K562 (cell line): ENCODE data around the gene RANGAP1. TPM values are rescaled to one million over a fixed set of nuclear protein-coding genes. Genes with fewer than 3 reads are reported as not detected.

Source experiments
- ATAC-seq: fragments of 200-7000 bp; cut with Tn5 transposase; 3 replicates; pipeline ENCODE4 v1.9.1; 2020; ENCODE audit warnings: moderate library complexity
- BruUV-seq: library from RNA; stranded (reverse); fragments of 400-500 nt; replicated peaks from 2 replicates; lab custom pipeline; 2021; lab: Mats Ljungman, UMichigan
- CTCF ChIA-PET: fragments of 300-600 bp; formaldehyde crosslinking; extraction: SDS; loops from one replicate; lab custom pipeline; 2021; ENCODE audit warnings: low intra/inter-chr PET ratio; lab: Yijun Ruan, JAX
- POLR2A ChIA-PET: fragments of 300-600, 350-650 bp; sonication (Branson Sonifier 250); formaldehyde crosslinking; extraction: SDS; loops from one replicate; lab custom pipeline; 2021; ENCODE audit warnings: antibody characterized with exemption, inconsistent platforms; lab: Yijun Ruan, JAX
- DNase-seq, 4 experiments: peaks; one replicate each; pipeline versions ENCODE4 v3.0.0 to v3.0.0-alpha.2; 2011 to 2018; ENCODE audit warnings: low spot score in 3 of 4, mixed read lengths in 3 of 4; ENCODE audit errors: extremely low read depth in 1 of 4
- FAIRE-seq: peaks from 2 replicates; lab custom pipeline; 2011; peaks lifted over from hg19 to GRCh38; lab: Jason Lieb, UNC
- H2AFZ ChIP-seq: 2 replicates; pipeline ENCODE4 v1.6.0; 2011; ENCODE audit warnings: low read depth, low read length, control low read depth, inconsistent platforms
- H3K27ac ChIP-seq: fragments of 200-600 bp; 3 replicates; pipeline ENCODE4 v1.8.0; 2011; ENCODE audit warnings: low read depth, mild to moderate bottlenecking, control low read depth, inconsistent platforms, low read length, moderate library complexity, mixed read lengths; ENCODE audit errors: extremely low read depth
- H3K27me3 ChIP-seq, 2 experiments: fragments of 300-600 bp in 1 of 2; 2 replicates in 1 of 2; 3 replicates in 1 of 2; pipeline versions ENCODE4 v1.6.0 to v1.8.0; 2011; ENCODE audit warnings: inconsistent platforms in 2 of 2, low read length in 2 of 2, mild to moderate bottlenecking in 1 of 2, mixed read lengths in 1 of 2, moderate library complexity in 1 of 2; ENCODE audit not compliant: control insufficient read depth in 2 of 2, insufficient read depth in 2 of 2
- H3K36me3 ChIP-seq: fragments of 300-600 bp; 3 replicates; pipeline ENCODE4 v1.8.0; 2011; ENCODE audit warnings: mild to moderate bottlenecking, low read length, inconsistent platforms; ENCODE audit not compliant: control insufficient read depth, insufficient read depth
- H3K4me1 ChIP-seq, 2 experiments: fragments of 200-600 bp in 1 of 2; replicated peaks in 1 of 2; 2 replicates in 1 of 2; 3 replicates in 1 of 2; pipeline versions ENCODE4 v1.5.1 to v1.8.0; 2011; ENCODE audit warnings: inconsistent platforms in 2 of 2, low read length in 2 of 2, mild to moderate bottlenecking in 1 of 2, mixed read lengths in 1 of 2, moderate library complexity in 1 of 2; ENCODE audit not compliant: control insufficient read depth in 2 of 2, insufficient read depth in 2 of 2
- H3K4me2 ChIP-seq: 2 replicates; pipeline ENCODE4 v1.6.1; 2011; ENCODE audit warnings: low read length, control low read depth, inconsistent platforms, mixed read lengths; ENCODE audit not compliant: insufficient read depth
- H3K4me3 ChIP-seq: fragments of 200-600 bp; sonication (generic), shearing (Covaris generic); 2 replicates; pipeline ENCODE4 v1.5.1; 2016; ENCODE audit warnings: control low read depth, inconsistent platforms
- H3K79me2 ChIP-seq: fragments of 200-600 bp; 3 replicates; pipeline ENCODE4 v1.8.0; 2011; ENCODE audit warnings: low read length, inconsistent platforms; ENCODE audit not compliant: control insufficient read depth, insufficient read depth
- H3K9ac ChIP-seq, 2 experiments: 2 replicates each; pipeline versions ENCODE4 v1.6.0 to v1.6.1; 2011; ENCODE audit warnings: low read depth in 2 of 2, low read length in 2 of 2, control low read depth in 1 of 2, inconsistent platforms in 1 of 2, mild to moderate bottlenecking in 1 of 2, mixed read lengths in 1 of 2; ENCODE audit not compliant: insufficient read depth in 1 of 2
- H3K9me1 ChIP-seq: one replicate; pipeline ENCODE4 v1.6.0; 2011; ENCODE audit warnings: inconsistent platforms, mild to moderate bottlenecking, low read length, moderate library complexity; ENCODE audit not compliant: control insufficient read depth, insufficient read depth
- H3K9me3 ChIP-seq: replicated peaks from 2 replicates; pipeline ENCODE4 v1.5.1; 2011; ENCODE audit warnings: low read depth, low read length, inconsistent platforms; ENCODE audit not compliant: control insufficient read depth, insufficient read depth
- H4K20me1 ChIP-seq: replicated peaks from 2 replicates; pipeline ENCODE4 v1.6.1; 2011; ENCODE audit warnings: low read length, inconsistent platforms, mixed read lengths; ENCODE audit not compliant: control insufficient read depth, insufficient read depth
- EP400 ChIP-seq: fragments of 450-650 bp; IDR thresholded peaks from 2 replicates; pipeline ENCODE4 v1.6.1; 2017; ENCODE audit warnings: antibody characterized with exemption, mild to moderate bottlenecking, moderate library complexity
- HDGF ChIP-seq: fragments of 450-650 bp; IDR thresholded peaks from 2 replicates; pipeline ENCODE4 v1.6.1; 2016
- KLF13 ChIP-seq: fragments of 450-650 bp; IDR thresholded peaks from 2 replicates; pipeline ENCODE4 v1.6.1; 2016; ENCODE audit warnings: missing genetic modification characterization, low read depth, mild to moderate bottlenecking, missing compliant biosample characterization, moderate library complexity, borderline replicate concordance
- PCBP1 ChIP-seq: fragments of 200-400 bp; formaldehyde crosslinking; IDR thresholded peaks from 2 replicates; pipeline ENCODE4 v1.6.1; 2018; ENCODE audit warnings: mild to moderate bottlenecking, low read depth, low read length; ENCODE audit not compliant: poor library complexity, severe bottlenecking
- WGBS: fragments of 100-300 bp; shearing (Covaris generic); methylation state at CpG from one replicate; pipeline ENCODE4 v1.1.6; 2016; ENCODE audit warnings: low coverage, mixed read lengths; ENCODE audit not compliant: insufficient coverage; ENCODE audit errors: missing lambda C conversion rate; 5-methylcytosine and 5-hydroxymethylcytosine counted together
- in situ Hi-C: fragments of 300-500 bp; cut with MboI; formaldehyde crosslinking; loops from 4 replicates; pipeline ENCODE4 v1.15.0; 2018; ENCODE audit warnings: inconsistent platforms, mixed read lengths
- intact Hi-C: fragments of 100-400 bp; cut with micrococcal nuclease; formaldehyde crosslinking; loops from 2 replicates; pipeline ENCODE4 v1.14.2; 2022
- polyA plus RNA-seq, 8 experiments: library from polyadenylated mRNA; depleted of rRNA in 4 of 8; stranded (reverse) in 5 of 8; unstranded in 3 of 8; fragments of >200 nt; fragmentation: Nextera tagmentation in 2 of 8; fragmentation: Illumina TruSeq in 1 of 8; extraction: Ambion mirVana in 2 of 8; extraction: Trizol in 1 of 8; gene quantifications; 2 replicates each; pipeline versions ENCODE4 v1.2.1 to v1.2.3, GENCODE V29; 2011 to 2014; ENCODE audit warnings: inconsistent platforms in 1 of 8, missing spikeins in 1 of 8
- total RNA-seq, 7 experiments: library from RNA; depleted of rRNA in 6 of 7; stranded (reverse); fragments of >200 nt in 6 of 7; fragmentation: Illumina TruSeq in 2 of 7; extraction: Trizol in 2 of 7; gene quantifications; 2 replicates each; pipeline versions ENCODE4 v1.2.1 to v1.2.3, GENCODE V29; 2011 to 2021; ENCODE audit warnings: low replicate concordance in 1 of 7

RANGAP1 gene
- total and polyA plus RNA-seq, 9 of the 15 experiments (the other 6 are each of a cell fraction or from before 2014, with no cell fraction given) = 2.1 to 104 (median 50.6) TPM

DNA sequence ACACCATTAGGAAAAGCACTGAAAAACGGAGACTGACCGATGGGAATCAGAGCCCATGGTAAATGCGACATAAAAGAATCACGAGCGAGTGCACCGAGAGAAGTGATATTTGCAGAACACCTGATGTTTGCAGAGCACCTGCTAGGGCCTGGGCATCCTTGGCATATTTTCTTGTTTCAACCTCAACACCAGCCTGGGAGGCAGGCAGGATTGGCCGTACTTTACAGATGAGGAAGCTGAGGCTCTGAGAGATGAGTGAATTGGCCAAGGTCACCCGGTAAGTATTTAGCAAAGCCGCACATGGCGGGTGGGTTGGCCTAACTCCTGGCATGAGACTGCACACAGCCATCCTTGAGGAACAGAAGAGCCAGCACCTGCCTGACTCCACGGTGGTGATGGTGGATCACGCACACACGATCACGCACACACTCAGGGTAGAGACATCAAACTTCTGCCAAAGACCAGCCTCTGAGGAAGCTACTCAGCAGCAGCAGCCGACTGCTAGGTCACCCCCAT lies 23.7 kb downstream of the RANGAP1 start:
- POLR2A ChIA-PET = no interaction called here
- WGBS = 94% methylated on average over 12 of the region's 15 CpGs
- H3K4me2 ChIP-seq = no peak overlapping the region
- in situ Hi-C loops (no loop called here), intact Hi-C loops (no loop called here)
- no TSS peak for BruUV-seq
- H3K4me3 ChIP-seq = no peak overlapping the region
- H4K20me1 ChIP-seq = no peaks in the 10 kb centered on the region
- no peaks in the 10 kb centered on the region for H3K9me1 ChIP-seq
- no peaks in the 10 kb centered on the region for H3K27me3 ChIP-seq
- H3K9me3 ChIP-seq = no peaks in the 10 kb centered on the region
- ATAC-seq = no peak
- no peak overlapping the region for H3K9ac ChIP-seq
- peaks cover 0 to 5% of the 10 kb centered on the region in 2 experiments; a peak in 1 of 5 replicates for H3K4me1 ChIP-seq
- no peak for FAIRE-seq
- CTCF ChIA-PET = no interaction called here
- DNase-seq = no peak
- TF ChIP-seq HDGF (no peak), PCBP1 (no peak), EP400 (no peak)
- H2AFZ ChIP-seq = no peak overlapping the region
- no peaks in the 10 kb centered on the region for H3K79me2 ChIP-seq
- H3K36me3 ChIP-seq = peaks cover 84% of the 10 kb centered on the region; the same call in 2 of the 3 replicates
- H3K27ac ChIP-seq = no peak overlapping the region

DNA sequence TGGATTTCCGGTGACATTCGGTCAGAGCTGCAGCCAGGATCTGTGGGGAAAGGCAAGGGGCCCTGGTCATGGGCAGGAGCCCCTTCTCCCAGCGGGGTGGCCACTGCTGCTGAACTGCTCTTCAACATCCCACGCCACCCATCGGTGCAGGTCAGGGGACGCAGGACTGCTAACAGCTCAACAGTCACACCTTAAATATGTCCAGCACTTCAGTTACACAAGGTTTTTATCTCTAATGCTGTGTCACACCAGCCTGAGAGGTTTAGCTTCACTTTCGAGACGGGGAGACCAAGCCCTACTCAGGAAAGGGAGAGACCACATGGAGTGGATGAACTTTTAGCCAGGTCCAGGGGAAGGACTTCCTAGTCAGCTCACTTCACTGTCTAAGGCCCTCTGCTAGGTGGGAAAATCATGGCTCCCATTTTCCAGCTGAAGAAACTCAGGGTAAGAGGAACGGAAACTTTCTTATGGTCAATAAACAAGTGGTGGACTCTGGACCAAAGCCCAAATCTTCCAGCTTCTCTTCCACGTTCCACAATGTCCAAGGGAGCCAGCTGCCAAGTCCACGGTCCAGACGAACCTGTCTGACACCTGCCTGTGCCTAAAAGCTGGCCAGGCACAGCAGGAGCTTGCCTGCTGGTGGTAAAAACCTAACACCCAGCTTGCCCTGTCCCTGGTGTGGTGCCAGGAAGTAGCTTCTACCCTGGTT lies 24.3 kb downstream of the RANGAP1 start:
- WGBS = 71% methylated on average over 6 of the region's 12 CpGs
- ChIA-PET POLR2A (no interaction called here), CTCF (no interaction called here)
- intact Hi-C loops = no loop called here
- Histone ChIP-seq H3K4me1 (peaks cover 0 to 5% of the 10 kb centered on the region in 2 experiments; a peak in 1 of 5 replicates), H3K79me2 (no peaks in the 10 kb centered on the region), H3K27ac (no peak overlapping the region), H3K27me3 (no peaks in the 10 kb centered on the region), H3K9me1 (no peaks in the 10 kb centered on the region), H2AFZ (no peak overlapping the region), H3K36me3 (peaks cover 86% of the 10 kb centered on the region; the same call in 2 of the 3 replicates), H3K4me2 (no peak overlapping the region), H4K20me1 (no peaks in the 10 kb centered on the region), H3K4me3 (no peak overlapping the region), H3K9me3 (no peaks in the 10 kb centered on the region), H3K9ac (no peak overlapping the region)
- FAIRE-seq (no peak), DNase-seq (no peak), ATAC-seq (no peak)
- no TSS peak for BruUV-seq
- in situ Hi-C loops = no loop called here
- TF ChIP-seq KLF13 (tag) = no peak
